NCI-H187 (cell line): ENCODE data around the gene PREX1.

Experiments used
- DNase-seq, 2 experiments: peaks; one replicate each; lab custom pipeline; 2025; lab: John Stamatoyannopoulos, UW

PREX1 gene

GRCh38 chr20:48632825-48633619 is 194.8 kb downstream of the PREX1 start:
- DNase-seq: no peak

- no peak for DNase-seq
Measured at GRCh38 chr20:48632017-48632824, 195.6 kb downstream of the PREX1 start.

GRCh38 chr20:48631114-48632016 is 196.4 kb downstream of the PREX1 start:
- DNase-seq: no peak

GRCh38 chr20:48630342-48631075 is 197.3 kb downstream of the PREX1 start:
- peak in 1 of 2 experiments; percentile 44 for DNase-seq

GRCh38 chr20:48629960-48630315 is 197.9 kb downstream of the PREX1 start:
- no peak for DNase-seq

GRCh38 chr20:48629069-48629959 is 198.5 kb downstream of the PREX1 start:
- DNase-seq: no peak

- no peak for DNase-seq
Measured at GRCh38 chr20:48627737-48628128, 200.1 kb downstream of the PREX1 start.

- no peak for DNase-seq
Measured at GRCh38 chr20:48626938-48627736, 200.7 kb downstream of the PREX1 start.

- no peak for DNase-seq
Measured at GRCh38 chr20:48626226-48626937, 201.4 kb downstream of the PREX1 start.

GRCh38 chr20:48625136-48625900 is 202.5 kb downstream of the PREX1 start:
- no peak for DNase-seq

- no peak for DNase-seq
Measured at GRCh38 chr20:48624315-48625020, 203.3 kb downstream of the PREX1 start.

GRCh38 chr20:48623906-48624265 is 203.9 kb downstream of the PREX1 start:
- no peak for DNase-seq

GRCh38 chr20:48623176-48623905 is 204.5 kb downstream of the PREX1 start:
- DNase-seq: no peak

GRCh38 chr20:48622421-48622820 is 205.4 kb downstream of the PREX1 start:
- no peak for DNase-seq

- DNase-seq: no peak
Measured at GRCh38 chr20:48621376-48622078, 206.3 kb downstream of the PREX1 start.
